HT1080 (cell line): Measurements from ENCODE around the gene CNNM3. TPM values are rescaled to one million over a fixed set of nuclear protein-coding genes. Genes with fewer than 3 reads are reported as not detected.

Source experiments
- DNase-seq: peaks from one replicate; pipeline ENCODE4 v3.0.0-alpha.2; 2015; ENCODE audit warnings: low read depth
- small RNA-seq: library from RNA; depleted of rRNA; stranded (forward); fragments of <200 nt; gene quantifications from one replicate; pipeline ENCODE3, GENCODE V24; 2014
- total RNA-seq: library from RNA; depleted of rRNA; stranded (reverse); fragments of >200 nt; shearing (Covaris generic); gene quantifications from 2 replicates; pipeline ENCODE4 v1.2.3, GENCODE V29; 2014; rRNA removed

CNNM3 gene
- total RNA-seq, 1 experiment from 2014 or later, result 10.4 TPM

DNA sequence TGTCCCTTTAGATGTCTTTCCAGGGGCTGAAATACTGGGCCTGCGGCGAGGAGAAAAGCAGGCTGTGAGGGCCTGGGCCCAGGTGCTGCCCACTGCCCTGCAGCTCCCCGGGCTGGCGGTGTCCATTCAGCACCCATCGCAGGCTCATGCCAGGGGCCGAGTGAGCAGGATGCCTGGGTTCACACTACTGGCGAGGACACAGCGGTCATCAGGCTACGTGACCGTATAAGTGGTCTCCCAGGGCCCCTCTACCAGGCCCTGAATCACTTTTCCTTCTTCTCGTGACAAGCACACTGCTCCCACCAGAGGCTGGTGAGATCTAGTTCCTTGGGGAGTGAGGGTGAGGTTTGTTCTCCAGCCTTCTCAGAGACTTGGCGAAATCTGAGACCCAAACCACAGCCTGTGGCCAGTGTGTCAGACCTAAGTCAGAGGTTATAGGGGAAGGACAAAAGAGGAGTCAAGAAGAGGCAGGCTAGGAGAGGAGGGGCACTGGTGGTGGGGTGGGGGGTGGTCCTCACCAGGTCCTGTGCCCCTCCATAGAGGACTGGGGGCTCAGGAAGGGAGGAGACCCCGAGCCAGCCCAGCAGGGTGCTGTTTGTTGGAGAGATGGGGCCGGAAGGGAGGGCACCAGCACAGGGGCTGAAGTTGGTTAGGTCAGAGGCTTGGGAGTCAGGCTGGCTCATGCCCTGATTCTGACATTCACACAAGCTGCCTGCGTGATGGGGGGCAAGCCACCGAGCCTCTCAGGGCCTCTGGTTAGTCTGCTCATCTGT, 60.4 kb downstream of the CNNM3 start:
- peak; percentile 74 for DNase-seq

DNA sequence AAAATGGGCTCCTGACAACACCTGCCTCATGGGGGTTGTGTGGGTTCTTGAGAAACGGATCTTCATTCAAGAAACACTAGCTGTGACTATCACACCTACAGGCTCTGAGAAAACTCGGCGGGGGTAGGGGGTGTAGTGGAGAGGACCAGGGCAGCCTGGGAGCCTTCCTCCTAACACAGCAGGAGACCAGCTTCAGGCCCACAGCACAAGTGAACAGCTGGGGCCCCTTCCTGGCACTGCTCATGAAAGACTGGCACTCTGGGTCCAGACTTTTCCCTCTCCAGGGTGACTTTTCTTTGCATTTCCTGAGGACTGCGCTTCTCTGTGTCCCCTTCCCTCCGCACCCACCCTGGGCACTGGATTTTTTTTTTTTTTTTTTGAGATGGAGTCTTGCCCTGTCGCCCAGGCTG, 61.0 kb downstream of the CNNM3 start:
- no peak for DNase-seq

DNA sequence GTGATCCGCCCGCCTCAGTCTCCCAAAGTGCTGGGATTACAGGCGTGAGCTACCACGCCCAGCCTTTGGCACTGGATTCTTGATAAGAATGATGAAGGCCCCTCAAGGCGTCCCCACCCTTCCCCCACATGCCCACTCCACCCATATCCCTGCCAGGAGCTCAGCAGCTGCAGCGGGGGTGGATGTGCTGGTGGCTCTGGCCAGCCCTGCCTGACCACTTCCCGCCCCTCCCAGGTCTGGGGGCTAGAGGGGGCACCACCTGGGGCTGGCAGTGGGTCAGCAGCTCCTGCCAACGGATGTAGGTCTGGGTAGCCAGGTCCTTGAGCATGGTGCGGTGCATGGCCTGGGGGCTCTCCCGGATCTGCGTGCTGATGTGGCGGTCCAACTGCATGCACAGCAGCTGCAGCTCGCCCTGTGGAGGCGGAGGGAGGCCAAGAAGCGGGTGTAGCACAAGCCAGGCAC, 61.6 kb downstream of the CNNM3 start:
- no peak for DNase-seq

- DNase-seq, result no peak
These were observed 62.1 kb downstream of the CNNM3 start for GRCh38 chr2:96878171-96878570.

DNA sequence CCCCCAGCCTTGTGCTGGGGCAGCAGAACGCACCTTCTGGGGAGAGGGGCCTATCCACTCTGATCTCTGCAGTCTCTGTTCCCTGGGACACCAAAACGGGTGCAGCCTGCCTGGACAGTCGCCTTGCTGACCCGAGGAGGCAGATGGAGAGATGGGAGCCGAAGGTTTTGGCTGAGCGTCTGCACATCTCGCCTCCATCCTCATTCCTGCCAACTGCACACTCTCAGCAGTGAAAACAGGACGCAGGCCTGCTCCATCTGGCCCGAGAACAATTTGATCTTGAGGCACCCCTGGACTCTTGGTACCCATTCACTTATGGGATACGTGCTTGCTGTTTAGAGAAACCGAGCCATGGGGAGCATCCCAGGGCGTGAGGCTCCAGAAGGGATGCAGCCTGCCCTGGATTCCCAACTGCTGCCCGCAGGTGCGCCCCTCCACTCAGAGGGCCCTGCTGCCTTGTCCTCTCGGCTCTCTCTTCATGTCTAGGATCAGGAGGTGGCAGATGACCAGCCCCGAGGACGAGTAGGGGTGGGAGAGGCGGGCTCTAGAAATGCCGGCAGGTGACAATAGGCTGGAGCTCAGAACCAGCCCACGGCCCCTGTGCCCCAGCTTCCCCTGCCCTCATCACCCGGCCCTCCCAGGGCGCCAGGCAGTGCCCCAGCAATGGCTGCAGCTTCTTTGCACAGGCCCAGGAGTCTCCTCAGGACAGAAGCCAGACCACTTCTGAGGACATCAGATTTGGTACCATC, 62.9 kb downstream of the CNNM3 start:
- no peak for DNase-seq

- no peak for DNase-seq
These were observed 63.5 kb downstream of the CNNM3 start for GRCh38 chr2:96879545-96880040.

DNA sequence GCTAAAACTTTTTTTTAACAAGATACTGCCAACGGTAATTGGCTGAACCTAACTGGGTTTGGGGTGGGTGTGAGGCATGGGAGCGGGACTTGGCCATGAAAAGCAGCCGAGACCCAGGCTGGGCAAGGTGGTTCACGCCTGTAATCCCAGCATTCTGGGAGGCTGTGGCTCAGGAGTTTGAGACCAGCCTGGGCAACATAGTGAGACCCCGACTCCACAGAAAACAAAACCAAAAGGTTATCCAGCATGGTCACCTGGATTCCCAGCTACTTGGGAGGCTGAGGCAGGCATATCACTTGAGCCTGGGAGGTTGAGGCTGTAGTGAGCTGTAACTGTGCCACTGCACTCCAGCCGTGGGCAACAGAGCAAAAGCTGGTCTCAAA, 64.8 kb downstream of the CNNM3 start:
- DNase-seq, result no peak

- no peak for DNase-seq
These were observed 65.5 kb downstream of the CNNM3 start for GRCh38 chr2:96881349-96882195.

GRCh38 chr2:96882230-96882629, 66.2 kb downstream of the CNNM3 start:
- no peak for DNase-seq

- no peak for DNase-seq
These were observed 66.8 kb downstream of the CNNM3 start for GRCh38 chr2:96882906-96883305.

DNA sequence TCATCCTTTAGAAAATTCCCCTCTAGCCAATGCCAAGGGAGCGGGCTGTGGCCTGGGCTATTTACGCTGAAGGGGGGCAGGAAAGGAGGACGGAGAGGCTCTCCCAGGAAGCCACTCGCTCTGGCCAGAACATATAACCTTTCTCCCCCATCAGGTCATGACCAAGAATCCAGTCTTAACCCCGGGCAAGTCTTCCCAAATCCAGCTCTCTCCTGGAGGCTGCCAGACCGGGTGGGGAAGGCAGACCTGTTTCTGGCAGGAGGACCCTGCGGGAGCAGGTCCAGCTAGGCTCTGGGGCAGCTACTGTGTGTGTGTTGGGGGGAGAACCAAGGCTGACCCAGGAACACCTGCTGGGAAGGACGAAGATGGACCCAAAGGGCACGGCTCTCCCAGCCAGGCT, 67.2 kb downstream of the CNNM3 start:
- DNase-seq, result no peak

Small RNAs within 50 kb of the gene (small RNA-seq; reads per million reads assigned to genes)
- not detected for gene MIR3127

Other genes with a start within 250 kb of the CNNM3 start
- 13.1 and 13.2 TPM in 2 replicates for gene KANSL3, start 178.0 kb upstream of the CNNM3 start, total RNA-seq
- 0.20 TPM in 1 of 2 replicates, not detected in the other for gene FER1L5, start 173.5 kb upstream of the CNNM3 start, total RNA-seq
- gene LMAN2L, start 76.2 kb upstream of the CNNM3 start, total RNA-seq, result 7.5 and 7.7 TPM in 2 replicates
- gene CNNM4, start 55.4 kb upstream of the CNNM3 start, total RNA-seq, result 2.1 and 2.2 TPM in 2 replicates
- 0.26 and 0.27 TPM in 2 replicates for gene ANKRD23, start 27.8 kb downstream of the CNNM3 start, total RNA-seq
- 9.3 and 9.5 TPM in 2 replicates for gene ANKRD39, start 41.7 kb downstream of the CNNM3 start, total RNA-seq
- 11.2 and 15.4 TPM in 2 replicates for gene SEMA4C, start 53.8 kb downstream of the CNNM3 start, total RNA-seq
- gene FAM178B, start 170.3 kb downstream of the CNNM3 start, total RNA-seq, result not detected in 2 replicates